Measurements from ENCODE around the gene FAM174C. TPM values are rescaled to one million over a fixed set of nuclear protein-coding genes. Genes with fewer than 3 reads are reported as not detected.
A peak's percentile ranks its signal among the peaks of the same experiment; 100 is the strongest.

Gene FAM174C
- total RNA-seq = 3.9 TPM

DNA sequence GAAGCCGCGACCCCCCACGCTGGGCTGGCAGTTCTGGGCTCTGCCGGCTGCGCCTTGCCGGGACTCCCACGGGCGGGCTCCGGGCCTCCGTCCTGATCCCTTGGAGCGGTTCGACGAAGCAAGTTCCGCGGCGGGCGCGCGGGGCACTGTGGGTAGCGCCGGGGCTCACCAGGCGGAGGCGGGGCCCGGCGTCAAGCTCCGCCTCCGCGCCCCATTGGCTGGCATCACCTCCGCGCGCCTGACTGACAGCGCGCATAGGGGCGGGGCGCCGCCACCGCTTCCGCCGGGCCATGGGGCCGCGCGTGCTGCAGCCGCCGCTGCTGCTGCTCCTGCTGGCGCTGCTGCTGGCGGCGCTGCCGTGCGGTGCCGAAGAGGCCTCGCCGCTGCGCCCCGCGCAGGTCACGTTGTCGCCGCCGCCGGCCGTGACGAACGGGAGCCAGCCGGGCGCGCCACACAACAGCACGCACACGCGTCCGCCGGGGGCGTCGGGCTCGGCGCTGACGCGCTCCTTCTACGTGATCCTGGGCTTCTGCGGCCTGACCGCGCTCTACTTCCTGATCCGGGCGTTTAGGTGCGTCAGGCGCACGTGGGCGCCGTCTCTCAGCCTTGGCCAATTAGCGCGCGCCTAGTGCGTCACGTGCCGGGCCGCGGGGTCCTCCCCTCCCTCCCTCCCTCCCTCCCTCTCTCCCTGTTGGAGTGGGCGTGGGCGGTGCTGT lies at the start of gene FAM174C:
Gene FAM174C, plus strand, starts transcription at position 271 of the 716 bp plus-strand sequence. Its CDS starts 20 bp downstream, at position 291.
- DNase-seq = peak; percentile 98

DNA sequence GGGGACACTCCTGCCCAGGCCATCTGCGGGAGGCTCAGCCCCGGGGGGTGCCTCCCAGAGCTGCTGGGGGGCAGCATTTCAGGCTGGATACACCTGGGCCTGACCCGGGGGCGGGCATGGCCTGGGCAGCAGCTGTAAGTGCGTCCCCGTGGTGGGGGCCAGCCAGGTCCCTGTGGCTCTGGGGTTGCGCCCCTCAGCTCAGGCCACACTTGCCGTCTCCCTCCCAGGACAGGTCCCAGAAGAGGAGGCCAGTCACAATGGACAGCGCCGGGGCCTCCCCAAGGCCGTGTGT lies 49.2 kb upstream of the FAM174C start:
- no peak for DNase-seq

DNA sequence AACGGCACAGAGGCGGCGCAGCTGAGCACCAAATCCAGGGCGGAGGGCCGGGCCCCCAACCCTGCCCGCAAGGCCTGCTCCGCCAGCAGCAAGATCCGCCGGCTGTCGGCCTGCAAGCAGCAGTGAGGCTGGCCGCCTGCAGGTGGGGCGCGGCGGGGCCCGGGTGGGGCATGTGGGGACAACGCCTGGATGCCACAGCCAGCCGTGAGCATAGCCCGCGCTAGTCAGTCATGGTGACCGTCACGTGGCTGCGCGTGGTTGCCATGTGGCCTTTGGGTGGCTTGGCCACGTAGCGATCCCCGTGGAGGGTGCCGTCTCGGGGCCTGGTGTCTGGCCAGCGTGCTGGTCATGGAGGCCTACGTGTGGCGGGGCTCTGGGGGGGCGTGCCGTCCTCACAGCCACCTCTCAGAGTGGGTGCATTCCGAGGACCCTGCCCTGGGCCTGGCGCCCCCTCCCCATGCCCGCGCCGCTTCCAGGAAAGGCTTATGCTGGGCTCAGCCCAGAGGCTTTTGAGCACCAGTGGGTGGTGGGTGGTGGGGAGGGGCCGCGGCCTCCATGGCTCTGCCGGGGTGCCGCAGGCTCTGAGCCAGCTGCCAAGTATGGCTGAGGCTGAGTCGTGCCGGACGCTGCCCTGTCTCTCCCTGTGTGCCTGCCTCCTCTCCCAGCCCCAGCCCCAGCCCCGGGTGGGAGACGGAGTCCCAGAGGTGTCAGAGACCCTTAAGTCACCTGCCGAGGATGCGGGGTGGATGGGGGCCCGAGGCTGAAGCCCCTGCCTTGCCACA lies 48.6 kb upstream of the FAM174C start:
- no peak for DNase-seq

DNA sequence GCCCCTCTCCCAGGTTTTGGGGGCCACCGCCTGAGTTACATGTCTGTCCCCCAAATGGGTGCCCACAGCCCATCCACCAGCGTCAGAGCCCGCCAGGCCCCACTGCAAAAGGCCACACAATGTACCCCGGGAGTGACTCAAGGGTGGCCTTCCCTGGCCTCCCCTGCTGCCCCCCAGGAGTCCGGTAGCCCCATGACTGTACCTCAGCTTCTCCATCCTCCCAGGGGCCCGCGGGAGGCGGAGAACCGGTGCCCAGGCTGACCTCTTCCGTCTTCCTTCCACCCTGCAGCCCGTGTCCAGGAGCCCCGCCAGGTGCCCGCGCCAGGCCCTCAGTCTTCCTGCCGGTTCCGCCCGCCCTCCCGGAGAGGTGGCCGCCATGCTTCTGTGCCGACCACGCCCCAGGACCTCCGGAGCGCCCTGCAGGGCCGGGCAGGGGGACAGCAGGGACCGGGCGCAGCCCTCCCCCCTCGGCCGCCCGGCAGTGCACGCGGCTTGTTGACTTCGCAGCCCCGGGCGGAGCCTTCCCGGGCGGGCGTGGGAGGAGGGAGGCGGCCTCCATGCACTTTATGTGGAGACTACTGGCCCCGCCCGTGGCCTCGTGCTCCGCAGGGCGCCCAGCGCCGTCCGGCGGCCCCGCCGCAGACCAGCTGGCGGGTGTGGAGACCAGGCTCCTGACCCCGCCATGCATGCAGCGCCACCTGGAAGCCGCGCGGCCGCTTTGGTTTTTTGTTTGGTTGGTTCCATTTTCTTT lies 47.9 kb upstream of the FAM174C start:
- DNase-seq = no peak

DNA sequence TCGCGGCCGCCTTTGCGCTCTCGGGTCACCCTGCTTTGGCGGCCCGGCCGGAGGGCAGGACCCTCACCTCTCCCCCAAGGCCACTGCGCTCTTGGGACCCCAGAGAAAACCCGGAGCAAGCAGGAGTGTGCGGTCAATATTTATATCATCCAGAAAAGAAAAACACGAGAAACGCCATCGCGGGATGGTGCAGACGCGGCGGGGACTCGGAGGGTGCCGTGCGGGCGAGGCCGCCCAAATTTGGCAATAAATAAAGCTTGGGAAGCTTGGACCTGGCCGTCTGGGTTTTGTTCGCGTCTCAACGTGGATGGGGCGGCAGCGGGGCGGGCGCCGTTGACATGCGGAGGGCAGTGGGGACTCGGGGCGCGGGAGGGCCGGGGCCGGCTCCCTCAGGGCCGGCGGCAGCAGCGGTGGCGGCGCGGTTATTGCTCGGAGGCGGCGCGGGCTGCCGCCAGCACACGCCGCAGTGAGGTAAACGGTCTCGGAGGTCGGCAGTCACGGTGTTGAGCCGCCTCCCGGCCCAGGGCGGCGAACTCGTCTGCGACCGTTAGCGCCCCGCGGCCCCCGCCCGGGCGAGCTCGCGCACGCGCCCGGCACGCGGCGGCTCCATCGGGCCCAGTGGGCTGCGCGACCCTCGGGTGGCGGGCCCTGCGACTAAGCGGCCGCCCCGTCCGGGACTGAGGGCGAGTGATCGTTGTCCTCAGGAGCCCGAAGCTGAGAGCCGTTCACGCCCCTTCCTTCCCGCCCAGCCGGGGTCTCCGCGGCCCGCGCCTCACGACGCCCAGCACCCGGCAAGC lies 47.0 kb upstream of the FAM174C start:
- no peak for DNase-seq

DNA sequence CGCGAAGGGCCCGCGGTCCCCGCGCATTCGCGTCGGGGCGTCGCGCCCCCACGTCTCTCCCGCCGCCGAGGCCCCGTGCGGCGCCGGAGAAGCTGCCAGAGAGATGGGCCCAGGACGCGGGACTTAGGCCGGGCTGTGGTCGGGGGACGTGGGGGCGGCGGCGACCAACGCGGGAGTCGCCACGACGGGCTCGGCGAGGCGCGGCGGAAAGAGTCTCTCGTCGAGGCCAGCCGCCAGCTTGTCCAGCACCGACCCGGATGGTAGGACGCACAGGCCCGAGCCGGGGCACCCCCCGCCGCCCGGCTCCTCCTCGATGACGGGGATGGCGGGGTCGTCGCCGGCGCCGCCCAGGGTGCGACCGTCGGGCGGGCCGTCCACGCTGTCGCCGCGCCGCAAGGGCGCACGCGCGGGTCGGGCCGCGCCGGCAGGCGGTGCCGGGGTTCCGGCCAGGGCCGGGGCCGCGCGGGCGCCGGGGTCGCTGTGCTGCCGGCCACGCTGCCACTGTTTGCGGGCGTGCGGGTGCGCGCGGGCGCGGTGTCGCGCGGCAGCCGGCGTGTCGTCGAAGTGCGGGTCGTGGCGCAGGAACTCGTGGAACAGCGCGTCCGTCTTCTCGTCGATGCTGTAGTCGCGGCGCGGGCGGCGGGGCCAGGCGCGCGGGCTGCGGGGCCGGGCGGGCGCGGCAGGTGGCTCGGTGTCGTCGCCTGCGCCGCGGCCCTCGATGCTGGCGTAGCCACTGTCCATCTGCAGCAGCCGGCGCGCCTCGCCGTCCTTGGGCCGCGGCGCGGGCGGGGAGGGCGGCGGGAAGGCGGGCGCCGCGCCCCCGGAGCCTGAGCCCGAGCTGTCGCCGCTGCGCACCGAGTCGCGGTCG lies 46.0 kb upstream of the FAM174C start:
- DNase-seq = no peak

DNA sequence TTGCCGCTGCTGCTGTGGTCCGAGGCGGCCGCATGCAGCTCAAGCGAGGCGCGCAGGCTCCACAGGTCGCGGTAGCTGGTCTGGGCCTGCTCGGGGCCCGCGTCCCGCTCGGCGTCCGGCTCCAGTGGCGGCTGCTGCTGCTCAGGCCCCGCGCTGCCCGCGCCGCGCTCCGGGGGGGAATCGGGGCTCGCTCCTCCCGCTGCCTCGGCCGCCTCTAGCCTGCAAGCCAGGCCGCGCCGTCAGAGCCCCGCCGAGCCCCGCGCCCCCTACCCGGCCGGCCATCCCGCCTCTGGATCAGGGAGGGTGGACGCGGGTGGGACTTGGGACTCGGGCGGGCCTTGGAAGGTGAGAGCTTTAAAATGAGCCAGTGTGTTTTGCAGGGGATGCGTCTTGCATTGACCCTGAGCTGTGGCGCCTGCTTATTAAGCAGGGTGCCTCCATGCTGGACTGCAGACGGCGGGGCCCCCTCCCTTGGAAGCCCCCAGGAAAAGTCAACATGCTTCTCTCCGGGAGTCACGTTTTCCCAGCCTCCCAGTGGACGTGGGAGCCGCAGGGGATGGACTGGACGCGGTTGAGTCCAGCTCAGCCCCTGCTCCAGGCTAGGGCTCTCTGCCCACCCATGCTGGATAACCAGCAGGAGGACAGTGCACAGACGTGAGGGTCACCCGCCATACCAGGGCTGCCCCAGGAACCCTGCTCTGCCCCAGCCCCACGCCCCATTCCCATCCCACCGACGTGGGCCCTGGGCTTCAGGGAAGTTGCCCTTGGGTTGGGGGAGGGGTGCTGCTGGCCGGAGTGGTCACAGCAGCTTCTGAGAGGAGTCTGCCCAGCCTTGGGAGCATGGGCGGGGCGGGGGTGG lies 45.2 kb upstream of the FAM174C start:
- no peak for DNase-seq

DNA sequence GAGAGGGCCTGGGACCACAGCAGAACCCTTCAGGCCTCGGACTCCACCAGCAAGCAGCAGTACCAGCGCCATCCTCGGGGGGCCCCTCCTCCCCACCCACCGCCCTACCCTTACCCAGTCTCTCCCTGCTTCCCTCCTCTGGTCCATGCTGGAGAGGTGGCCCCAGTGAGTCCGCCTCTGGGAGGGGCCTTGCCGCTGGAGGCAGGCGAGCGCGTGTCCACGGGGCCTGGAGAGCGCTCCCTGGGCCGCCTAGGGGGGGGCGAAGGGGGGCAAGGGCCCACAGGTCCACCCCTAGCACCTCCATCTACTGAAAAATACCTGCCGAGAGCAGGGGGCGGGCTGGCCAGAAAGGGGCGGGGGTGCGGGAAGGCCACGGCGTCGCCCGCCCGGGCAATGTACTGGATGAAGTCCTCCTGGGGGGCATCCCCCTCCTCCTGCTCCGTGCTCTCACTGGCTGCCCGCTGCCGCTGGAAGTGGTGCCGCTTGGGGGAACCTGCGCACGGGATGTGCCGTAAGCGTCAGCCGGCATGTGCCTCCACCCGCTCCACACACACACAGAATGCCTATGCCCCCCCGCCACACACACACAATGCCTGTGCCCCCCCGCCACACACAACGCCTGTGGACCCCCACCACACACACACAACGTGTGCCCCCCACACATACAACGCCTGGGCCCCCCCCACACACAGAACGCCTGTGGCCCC lies 44.4 kb upstream of the FAM174C start:
- no peak for DNase-seq

DNA sequence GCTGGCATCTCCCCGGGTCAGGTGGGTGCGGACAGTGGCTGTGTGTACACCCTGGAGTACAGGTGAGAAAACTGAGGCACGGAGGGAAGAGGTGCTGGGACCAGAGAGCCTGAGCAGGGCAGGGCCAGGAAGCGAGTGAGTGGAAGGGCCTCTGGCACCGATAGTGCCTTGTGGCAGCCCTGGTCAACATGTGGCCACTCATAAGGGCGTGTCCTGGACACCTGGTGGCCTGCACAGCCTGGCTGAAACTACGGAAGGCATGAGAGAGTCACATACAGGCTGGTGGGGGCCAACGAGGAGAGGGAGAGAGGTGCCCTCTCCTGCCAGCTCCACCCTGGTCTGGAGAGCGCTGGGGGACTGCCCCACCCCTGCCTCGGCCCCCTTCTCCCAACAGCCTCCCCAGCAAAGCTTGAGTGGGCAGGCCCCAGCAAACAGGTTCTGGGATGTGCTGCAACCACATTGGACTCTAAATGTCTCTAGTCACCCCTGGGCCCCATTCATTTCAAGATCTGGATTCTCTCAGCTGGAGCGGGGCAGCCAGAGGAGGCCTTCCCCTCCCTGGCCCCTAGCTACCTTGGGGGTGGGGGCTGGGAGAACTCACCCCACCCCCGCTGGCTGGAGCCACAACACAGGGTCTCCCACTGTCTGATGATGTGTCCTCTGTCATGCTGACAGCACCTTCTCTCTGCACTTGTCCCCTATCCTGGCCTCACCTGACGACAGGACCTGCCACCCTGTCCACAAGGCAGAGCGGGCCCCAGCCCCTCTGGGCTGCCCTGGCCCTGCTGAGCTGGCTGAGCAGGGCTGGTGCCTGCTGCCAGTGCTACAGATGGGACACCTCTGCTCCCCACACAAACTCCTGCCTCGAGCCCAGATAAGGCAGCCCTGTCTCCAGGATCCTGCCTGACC lies 43.3 kb upstream of the FAM174C start:
- DNase-seq = peak; percentile 67

DNA sequence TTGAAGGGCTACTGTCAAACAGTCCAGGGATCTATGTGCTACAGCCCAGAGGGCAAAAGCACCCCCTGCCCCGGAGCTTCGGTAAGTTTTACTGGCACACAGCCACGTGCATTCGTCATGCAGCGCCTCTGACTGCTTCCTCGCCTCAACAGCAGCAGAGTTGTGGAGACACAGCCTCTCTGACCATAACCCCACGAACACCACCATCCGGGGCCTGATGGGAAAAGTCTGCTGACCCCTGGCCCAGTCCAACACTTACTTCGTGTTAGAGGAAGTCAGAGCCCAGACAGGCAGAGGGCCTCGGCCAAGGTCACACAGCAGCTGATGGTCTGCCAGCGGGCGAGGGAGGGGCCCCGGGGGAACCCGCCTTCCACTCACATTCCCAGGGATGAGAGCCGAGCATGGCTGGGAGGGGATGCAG lies 42.7 kb upstream of the FAM174C start:
- peak; percentile 71 for DNase-seq

DNA sequence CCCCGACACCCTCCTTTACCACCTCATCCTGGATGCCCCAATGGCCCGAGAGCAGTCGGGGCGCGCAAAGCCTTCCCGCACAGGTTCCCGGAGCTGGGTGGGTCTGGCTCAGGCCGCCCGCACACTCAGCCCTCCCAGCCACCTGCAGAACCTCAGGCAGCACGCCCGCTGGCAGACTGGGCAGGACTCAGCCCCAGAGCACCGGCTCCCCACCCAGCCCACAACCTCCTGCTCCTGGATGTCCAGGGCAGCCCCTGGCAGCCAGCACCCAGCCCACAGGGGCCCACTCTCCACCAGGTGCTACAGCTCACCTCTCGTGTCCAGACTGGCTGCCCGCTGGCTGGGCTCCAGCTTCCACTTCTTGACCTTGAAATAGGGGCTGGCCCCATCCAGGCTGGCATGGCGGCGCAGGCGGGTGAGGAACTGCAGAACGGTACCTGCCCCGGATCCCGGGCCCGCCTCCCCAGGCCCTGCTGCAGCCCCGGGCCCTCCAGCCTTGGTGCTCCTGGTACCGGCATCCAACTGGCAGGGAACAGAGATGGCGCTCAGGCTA lies 42.1 kb upstream of the FAM174C start:
- no peak for DNase-seq

DNA sequence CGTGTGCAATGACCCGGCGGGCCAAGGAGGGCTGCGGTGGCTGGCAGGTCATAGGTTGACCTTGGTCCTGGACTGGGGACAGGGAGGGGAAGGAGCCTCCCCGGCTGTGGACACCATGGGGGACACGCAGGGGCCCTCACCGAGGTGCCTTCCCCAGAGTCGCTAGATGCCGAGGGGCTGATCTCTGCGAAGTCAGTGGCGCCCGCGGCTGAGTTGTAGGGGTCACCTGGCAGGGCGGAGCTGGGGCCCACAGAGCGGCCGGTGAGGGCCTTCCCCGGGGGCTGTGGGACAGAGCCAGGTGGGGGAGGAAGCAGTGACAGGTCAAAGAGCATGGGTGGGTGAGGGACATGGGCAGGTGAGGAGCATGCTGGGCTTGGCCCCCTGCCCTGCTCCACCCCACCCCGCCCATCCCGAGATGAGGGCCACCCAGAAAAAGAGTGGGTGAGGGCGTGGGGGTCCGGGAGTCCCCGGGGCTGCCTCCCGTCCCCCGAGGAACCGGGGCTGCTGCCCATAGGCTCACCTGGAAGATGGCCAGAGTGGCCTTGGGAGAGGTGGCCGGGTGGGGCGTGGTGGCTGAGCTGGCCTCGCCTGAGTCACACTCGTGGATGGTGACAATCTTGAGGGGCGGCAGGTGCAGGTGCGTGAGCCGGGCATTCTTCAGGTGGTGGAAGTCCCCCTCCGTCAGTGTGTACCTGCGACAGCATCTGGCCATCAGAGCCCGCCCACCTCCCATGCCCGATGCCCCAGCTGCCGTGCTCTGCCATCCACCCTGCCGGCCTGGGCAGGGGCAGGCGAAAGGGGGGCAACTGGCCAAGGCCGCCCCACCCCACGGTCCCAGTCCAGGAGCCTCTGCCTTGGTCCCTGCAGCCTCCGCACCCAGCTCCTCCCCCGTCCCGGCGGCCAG lies 41.0 kb upstream of the FAM174C start:
- DNase-seq = no peak

DNA sequence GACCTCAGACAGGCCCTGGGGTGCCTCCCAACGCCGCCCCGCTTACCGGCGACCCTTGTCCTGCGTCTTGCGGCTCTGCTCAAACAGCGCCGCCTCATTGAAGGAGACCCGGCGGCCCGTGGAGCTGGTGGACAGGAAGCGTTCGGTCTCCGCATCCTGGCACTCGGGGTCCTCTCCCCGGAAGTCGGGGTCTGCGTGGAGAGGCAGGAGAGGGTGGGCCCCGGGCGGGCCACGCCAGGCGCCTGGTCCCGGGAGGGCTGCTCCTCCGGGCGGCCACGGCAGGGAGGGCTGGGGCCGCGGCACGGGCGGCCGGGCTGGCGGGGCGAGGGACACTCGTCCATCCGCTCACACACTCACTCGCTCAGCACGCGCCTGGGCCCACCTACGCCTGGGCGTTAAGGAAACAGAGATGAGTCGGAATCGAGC lies 40.4 kb upstream of the FAM174C start:
- DNase-seq = no peak

DNA sequence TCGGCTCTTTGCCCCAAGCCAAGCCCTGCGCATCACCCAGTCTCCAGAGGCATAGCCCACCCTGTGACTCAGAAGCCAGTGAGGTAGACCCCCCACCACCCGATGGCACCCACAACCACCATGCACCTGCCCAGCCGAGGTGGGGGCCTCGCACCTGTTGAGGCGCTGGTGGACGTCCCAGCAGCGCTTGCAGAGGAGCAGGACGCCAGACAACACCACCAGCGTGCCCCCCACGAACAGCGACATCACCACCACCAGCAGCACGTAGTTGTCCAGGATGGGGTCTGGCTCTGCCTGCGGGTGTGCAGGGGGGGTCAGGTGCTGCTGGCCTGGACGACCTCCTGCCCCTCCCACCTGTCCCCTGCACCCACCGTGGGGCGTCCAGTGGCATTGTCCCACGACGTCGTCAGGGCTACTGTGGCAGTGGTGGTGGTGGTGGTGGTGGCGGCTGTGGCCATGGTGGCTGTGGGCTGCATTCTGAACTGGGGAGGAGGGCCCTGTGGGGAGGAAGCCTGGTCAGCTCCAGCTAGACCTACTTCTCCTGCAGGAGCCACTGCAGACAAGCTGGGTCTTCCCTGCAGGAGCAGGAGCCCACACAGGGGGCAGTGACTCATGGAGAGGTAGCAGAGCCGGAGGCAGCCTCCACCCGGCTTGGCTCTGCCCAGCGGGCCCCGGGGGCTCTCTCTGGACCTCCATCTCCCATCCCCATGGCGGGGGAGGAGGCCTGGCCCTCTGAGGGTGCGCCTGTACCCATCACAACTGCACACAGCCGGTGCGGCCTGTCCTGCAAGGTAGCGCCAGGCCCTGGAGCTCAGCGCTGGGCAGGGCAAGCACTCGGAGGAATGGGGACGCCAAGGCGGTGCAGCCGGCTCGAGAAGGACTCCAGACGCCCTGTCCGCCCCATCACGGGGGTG lies 39.4 kb upstream of the FAM174C start:
- no peak for DNase-seq

DNA sequence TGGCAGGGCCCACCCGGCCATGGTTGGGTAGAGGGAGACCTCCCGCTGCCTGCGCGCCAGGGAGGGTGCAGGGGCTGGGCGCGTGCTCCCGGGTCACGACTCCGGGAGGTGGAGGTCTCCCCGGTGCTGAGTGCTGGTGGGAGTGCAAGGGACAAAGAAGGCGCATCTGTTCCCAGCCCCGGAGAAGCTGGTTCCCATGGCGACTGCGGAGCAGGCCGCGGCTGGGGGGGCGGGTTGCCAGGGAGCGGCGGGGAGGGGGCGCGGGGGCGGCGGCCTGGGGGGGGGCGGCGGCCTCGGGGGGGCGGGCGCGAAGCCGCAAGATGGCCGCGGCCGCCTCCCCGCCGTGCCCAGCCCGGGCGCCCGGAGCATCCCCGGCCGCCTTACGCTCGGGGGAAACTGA lies 38.8 kb upstream of the FAM174C start:
- no peak for DNase-seq

All from tongue (tissue), 2 donors.